HG02943 (cell line): ENCODE data around the gene TBC1D3.
"Not testable (repeated sequence)": the region's sequence is repeated elsewhere in the genome, so short reads cannot be mapped to it uniquely, and the experiment has no call there.

Source experiments
- ATAC-seq: cut with Tn5 transposase; IDR thresholded peaks from one replicate; pipeline ENCODE4 v1.9.1; 2021; ENCODE audit warnings: mild to moderate bottlenecking, low read depth, moderate library complexity; ENCODE audit not compliant: unreplicated experiment

Gene TBC1D3

DNA sequence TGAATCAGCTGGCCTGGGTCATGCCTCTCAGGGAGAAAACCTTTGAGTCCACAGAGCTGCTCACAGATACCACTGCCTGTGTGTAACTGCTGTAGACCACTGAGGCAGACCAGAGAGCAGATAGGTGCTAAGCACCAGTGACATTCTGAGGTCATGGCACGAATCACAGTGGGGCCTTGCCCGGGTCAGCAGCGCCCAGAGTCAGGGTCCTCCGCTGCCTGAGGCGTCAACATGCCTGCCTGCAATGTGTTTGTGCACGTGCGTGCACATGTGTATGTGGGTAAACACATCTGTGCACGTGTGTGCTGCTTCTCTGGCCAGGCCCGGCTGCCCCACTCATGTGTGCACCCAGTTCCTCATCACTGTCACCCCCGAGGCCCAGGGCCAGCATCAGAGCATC, at the start of gene TBC1D3:
TSS of gene TBC1D3 (minus strand) at position 101 of the 400 bp plus-strand sequence. CDS start 1,526 bp downstream, outside the sequence.
- ATAC-seq, result not testable (repeated sequence)

GRCh38 chr17:38232790-38233189, 40.4 kb upstream of the TBC1D3 start:
- ATAC-seq, result not testable (repeated sequence)

GRCh38 chr17:38225844-38226495, 33.6 kb upstream of the TBC1D3 start:
- not testable (repeated sequence) for ATAC-seq

DNA sequence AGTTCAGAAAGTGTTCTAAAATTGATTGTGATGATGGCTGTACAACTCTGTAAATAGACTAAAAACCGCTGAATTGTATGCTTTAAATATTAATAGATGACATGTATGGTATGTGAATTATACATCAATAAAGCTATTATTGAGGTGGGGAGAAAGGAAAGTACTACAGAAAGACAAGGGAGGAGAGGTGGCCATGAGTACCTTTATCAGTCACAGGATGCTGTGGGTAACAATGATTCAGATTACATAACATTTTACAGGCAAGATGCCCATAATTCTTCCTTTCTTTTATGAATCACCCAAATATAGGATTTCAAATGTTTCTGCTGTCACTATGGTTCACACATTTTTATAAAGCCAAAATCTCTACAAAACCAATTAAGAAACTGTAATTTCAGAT, 28.5 kb upstream of the TBC1D3 start:
- ATAC-seq, result not testable (repeated sequence)

GRCh38 chr17:38200271-38200670, 7.9 kb upstream of the TBC1D3 start:
- ATAC-seq, result not testable (repeated sequence)

- ATAC-seq, result not testable (repeated sequence)
Observed at GRCh38 chr17:38134860-38135259, 57.5 kb downstream of the TBC1D3 start.
